HG03378 (cell line): ENCODE measurements around the gene IL12RB2.

Experiments
- ATAC-seq: cut with Tn5 transposase; IDR thresholded peaks from one replicate; pipeline ENCODE4 v1.9.1; 2021; ENCODE audit warnings: mild to moderate bottlenecking, moderate library complexity; ENCODE audit not compliant: unreplicated experiment

Gene IL12RB2

DNA sequence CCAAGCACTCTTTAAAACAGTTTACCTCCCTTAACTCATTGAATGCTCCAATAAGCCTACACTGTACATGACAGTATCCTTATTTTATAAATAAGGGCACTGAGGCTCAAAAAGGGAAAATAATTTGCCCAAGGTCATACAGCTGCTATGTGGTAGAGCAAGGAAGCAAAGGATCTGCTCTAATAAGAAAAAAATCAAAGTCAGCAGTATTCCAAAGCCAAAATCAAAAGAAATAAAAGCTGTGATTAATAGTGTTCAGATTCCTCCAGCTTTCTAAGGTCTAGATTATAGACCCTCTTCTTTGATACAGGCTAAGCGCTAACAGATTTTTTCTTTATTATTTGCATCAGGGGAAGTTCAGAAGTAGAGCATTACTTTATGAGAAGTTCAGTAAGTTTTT, 39.3 kb downstream of the IL12RB2 start:
- ATAC-seq = no peak

DNA sequence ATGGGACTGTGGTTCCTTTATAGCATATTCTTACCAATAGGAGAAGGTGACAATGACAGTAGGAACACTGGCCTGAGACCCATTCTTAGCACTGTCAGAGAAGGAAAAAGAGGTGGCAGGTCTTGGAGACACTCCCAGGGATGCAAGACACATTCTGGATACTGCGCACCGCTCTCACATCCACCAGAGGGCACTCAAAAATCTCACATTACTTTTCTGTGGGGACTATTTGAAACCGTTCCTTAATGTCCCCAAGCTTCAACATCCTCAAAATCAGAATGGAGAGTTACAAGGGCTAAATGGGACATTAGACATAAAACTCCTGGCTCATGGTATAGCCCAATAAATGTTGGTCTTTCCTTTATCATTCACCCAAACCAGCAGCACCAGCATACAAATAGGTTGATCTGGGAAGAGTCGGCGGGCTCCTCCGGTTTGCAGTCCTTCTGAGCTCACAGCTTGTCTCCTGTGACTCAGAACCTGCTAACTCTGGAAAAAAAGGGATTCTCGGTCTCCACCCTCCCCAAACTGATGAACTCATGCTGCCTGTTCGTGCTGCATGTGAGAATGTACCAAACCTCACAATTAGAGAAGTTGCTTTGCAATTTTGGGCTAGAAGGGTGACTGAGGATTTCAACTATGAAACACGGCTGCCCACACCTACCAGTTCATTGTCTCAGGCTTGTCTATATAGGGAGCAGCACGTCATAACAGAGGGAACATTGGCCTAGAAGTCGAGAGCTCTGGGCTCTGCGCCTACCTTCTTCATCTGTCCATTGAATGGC, 40.2 kb downstream of the IL12RB2 start:
- no peak for ATAC-seq

DNA sequence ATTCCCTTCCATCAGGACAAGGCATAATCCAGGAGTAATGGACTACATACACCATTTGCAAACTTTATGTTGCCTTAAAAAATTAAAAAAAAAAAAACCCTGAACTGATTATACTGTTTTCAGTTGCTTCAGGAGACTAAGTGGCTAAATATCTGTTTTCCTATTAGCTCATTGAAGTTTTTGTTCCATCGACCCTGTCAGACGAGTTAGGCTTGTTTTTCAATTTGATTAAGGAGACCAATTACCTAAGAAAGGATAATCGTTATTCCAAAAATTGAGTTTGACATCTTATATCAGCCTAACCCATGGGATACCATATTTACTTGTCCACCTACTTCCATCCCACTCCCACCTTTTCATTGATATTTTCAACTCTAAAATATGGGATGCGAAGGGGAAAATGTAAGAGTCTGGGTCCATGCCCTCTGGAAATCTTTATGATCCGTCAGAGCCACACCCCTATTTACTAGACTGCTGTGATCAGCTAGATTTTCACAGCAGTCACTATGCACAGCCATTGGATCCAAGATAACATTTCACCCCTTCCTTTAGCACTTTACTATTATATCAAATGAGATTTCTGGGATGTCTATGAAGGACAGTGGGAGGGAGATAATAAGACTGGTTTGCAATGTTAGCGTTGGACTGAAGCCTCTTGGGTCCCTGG, 41.0 kb downstream of the IL12RB2 start:
- ATAC-seq = no peak

DNA sequence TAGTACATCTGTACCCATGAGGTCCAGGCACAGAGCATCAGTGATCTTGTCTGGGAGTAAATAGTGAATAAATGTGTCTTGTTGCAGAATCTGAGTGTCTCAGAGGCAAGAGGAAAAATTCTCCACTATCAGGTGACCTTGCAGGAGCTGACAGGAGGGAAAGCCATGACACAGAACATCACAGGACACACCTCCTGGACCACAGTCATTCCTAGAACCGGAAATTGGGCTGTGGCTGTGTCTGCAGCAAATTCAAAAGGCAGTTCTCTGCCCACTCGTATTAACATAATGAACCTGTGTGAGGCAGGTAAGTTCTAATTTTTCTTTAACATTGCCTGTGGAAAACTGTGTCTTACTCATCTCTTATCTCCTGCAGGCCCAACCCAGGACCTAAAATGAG, 43.1 kb downstream of the IL12RB2 start:
- peak; percentile 84 for ATAC-seq

DNA sequence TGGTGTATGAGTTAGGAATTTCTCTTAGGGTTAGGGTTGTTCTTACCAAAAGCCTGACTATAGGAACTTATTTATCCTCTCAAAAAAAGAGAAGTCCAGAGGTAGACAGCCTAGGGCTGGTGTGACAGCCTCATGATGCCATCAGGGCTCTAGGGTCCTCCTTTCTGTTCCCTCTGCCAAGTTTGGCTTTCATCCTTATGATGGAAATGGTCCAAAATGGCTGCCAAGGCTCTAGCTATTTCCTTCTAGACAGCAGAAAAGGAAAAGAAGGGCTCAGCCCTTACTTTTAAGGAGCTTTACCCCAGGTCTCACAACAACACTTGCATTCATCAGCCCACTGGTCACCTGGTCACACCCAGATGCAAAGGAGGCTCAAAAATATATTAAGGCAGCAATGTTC, 44.5 kb downstream of the IL12RB2 start:
- ATAC-seq = no peak

DNA sequence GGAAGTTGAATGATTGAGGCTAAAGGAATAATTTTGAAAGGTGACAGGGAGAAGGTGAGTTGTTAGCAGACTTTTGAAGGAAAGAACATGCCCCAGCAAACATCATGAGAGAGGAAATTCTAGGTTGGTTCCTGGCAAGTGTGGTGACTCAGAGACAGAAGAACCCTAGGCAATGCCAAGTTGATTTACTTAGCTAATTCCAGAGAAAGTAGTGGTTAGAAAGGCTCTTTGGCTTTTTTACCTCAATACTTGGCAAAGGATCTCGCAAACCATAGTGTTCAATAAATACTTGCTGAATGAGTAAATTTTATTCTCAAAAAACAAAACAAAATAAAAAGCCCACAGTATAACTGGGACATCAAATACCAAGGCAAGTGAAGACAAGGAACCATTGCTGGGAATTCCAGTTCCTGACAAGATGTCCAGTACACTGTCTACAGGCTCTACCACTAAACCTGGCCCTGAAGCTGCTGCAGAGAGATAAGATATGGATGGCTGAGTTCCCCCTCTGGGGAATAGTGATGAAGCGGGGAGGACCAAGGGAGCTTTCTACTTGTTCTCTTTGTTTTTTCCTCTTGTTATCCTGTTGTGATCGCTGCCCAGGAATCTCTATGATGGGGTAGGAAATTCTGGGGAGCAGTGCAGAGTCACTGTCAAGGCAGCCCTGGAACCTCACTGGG, 48.2 kb downstream of the IL12RB2 start:
- no peak for ATAC-seq

DNA sequence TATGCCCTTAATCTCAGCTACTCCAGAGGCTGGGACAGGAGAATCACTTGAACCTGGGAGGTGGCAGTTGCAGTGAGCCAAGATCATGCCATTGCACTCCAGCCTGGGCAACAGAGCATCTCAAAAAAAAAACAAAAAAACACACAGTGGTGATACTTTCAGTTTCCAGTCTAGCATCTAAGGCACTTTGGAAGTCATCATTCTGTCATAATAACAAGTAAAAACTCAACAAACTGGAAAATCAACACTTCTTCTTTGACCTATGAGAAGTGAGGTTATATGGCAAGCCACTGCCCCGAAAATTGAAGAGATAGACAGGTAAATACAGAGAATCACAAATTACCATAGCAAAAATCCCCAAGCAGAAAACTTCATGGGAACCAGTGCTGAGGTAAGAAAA, 51.9 kb downstream of the IL12RB2 start:
- ATAC-seq = no peak

DNA sequence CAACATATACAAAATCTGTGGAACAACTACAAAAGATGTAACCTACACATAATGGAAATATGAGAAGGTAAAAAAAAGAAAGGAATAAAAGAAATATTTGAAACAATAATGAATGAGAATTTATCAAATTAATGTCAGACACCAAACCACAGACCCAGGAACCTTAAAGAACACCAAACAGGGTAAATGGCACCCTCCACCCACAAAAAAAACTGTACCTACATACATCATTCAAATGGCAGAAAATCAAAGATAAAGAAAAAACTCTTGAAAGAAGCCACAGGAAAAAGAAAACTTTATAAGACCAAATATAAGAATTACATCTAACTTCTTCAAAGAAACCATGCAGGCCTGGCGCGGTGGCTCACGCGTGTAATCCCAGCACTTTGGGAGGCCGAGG, 54.0 kb downstream of the IL12RB2 start:
- ATAC-seq = no peak

DNA sequence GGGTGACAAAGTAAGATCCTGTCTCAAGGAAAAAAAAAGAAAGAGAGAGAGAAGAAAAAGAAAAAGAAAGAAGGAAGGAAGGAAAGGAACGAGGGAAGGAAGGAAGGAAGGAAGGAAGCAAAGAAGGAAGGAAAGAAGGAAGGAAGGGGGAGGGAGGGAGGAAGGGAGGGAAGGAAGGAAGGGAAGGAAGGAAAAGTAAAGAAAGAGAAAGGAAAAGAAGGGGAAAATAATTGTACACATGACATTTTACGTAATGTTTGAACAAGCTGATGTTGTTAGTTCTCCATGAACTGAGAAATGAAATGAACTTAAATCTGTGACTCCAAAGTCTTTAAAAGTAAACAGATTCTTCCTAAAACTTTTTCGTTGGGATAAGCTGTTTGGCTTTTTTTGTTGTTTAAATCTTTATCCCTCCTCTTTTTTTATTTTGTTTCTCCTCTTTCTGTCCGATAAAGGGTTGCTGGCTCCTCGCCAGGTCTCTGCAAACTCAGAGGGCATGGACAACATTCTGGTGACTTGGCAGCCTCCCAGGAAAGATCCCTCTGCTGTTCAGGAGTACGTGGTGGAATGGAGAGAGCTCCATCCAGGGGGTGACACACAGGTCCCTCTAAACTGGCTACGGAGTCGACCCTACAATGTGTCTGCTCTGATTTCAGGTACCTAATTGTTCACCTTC, 59.8 kb downstream of the IL12RB2 start:
- ATAC-seq = no peak

DNA sequence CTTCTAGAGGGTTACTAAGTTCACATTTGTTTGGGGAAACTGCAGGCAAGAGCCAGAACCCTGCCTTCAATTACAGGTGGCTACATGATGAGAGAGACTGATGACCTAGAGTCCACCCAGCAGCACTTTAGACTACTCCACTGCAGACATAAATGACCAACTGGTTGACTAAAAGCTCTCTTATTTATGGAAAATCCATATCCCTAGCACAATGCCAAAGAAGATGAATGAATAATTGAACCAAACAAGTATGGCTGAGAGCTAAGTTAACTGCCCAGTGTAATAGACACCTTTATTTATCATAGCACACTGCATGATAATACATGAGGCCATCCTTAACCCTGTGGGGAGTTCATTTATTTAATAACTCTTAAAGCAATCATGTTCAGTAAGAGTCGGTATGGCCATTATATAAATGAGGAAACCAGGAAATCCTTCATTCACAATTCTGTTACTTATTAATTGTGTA, 60.4 kb downstream of the IL12RB2 start:
- ATAC-seq = no peak

DNA sequence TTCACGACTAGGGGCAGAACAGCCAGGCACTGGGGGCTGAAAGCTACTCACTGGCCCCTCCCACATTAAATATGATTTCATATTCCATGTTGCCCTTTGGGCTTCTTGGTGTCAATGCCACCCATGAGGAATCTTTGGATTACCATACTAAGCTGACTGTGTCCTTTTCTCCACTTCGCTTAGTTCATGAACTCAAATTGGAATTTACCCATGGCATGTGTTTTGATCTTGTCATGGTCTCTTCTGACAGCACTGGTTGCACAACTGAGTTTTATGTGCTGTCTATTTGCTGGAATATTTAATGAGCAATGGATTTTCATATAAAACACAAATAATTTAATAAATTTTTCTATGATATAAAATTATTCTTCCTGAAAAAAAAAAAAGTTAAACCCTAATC, 63.4 kb downstream of the IL12RB2 start:
- ATAC-seq = no peak

DNA sequence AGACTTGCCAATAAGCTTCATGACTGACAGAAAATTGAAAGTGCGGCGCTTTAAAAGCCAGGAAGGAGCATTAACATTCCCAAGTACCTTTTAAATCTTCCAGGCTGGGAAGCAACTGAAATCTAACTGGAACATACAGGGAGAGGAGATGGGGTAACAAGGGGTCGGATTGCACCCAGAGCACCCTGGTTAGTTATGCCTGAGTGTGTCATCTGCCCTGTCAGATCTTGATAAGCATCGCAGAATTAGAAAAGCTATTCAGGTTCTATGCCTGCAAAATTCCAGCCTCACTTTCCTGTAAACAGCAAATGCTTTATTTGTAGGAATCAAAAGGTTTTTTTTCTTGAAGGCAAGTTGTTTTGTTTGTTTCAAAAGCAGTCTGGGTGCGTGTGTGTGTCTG, 64.0 kb downstream of the IL12RB2 start:
- ATAC-seq = no peak

DNA sequence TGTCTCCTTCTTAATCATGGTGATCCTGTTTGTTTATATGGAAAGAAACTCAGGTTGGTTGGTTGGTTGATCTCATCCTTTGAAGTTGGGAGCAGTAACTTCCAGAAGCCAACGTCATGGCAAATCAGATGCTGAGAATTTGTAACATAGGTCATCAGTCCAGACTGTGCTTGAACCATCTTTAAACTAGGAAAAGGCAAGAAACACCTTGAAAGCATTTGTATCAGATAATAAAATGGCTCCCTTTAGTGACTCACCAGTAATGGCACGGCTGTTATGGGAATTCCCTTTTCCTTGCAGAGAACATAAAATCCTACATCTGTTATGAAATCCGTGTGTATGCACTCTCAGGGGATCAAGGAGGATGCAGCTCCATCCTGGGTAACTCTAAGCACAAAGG, 64.5 kb downstream of the IL12RB2 start:
- ATAC-seq = no peak

DNA sequence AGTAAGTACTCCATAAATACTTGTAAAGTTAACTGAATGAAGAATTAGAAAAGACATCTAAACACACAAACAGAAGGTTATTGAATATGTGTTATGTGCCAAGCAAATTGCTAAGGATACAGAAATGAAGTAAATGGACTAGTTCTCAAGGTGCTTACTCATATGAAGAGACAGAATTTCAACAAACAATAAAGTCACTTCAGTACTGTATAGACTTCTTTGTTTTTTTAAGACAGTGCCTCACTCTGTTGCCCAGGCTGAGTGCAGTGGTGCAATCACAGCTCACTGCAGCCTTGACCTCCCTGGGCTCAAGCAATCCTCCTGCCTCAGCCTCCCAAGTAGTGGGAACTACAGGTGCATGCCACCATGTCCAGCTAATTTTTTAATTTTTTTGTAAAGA, 65.2 kb downstream of the IL12RB2 start:
- ATAC-seq = no peak

DNA sequence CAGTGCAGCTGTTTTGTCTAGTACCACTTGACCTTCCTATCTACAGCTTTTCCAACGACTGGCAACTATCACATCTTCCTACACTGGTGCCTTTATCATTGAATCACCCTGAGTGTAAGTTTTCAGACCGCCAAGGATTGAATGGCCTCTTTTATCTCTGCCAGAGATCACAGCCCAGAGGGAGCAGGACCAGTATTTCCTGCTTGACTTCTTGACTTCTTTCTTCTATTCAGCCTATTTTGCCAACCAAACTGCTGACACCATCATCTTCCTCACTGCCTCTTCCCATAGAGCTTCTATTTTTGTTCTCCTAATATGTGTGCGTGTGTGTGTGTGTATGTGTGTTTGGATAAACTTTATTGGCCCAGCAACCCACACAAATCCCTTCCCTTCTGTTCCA, 68.7 kb downstream of the IL12RB2 start:
- ATAC-seq = no peak

DNA sequence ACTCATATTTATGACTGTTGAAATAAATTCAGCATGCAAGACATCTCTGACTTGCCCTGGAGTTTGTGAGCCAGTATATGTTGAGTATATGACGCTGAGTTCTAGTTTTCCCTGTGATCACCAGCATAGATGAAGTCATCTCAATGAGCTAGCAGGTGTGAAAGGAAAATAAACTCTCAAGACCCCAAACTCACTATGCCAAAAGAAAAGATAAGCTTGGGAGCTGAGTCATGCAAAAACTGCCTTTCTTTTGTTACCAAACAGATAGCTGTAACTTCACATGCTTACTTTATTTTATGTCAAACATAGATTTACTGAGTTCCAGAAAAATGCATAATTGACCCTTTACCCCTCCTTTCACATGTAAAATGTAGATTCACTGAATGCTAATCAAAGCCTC, 69.6 kb downstream of the IL12RB2 start:
- no peak for ATAC-seq

DNA sequence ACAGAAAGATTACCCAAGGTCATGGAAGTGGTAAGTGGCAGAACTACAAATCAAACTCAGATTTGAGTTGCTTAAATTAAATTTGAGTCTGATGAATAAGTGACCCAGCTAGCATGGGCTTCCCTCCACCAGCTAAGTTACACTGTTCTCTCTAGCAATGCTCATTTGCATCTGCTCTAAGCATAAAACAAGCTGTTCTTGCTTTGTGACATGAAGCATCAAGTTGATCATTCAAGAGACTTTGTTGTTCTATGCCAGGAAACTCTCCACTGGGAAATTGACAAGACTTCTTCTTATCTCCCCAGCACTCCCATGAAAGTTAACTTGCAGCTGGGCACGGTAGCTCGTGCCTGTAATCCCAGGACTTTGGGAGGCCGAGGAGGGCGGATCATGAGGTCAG, 73.5 kb downstream of the IL12RB2 start:
- no peak for ATAC-seq

DNA sequence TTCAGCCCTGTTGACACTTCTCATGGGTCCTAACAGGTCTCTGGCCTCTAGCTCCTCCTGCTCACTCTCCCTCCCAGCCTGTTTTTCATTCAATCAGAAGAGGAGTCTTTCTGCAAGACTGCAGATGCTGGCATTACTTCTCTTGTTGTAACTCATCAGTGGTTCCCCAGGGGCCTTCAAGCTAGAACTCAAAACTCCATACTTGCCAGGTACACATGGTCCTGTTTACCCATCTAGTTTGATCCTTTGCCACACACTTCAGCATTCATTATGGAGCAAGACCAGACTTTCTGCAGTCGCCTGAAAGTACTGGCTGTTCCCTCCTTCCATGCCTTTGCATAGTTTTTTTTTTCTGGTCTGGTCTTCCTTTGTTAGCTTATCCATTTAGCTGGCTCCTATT, 74.6 kb downstream of the IL12RB2 start:
- no peak for ATAC-seq

DNA sequence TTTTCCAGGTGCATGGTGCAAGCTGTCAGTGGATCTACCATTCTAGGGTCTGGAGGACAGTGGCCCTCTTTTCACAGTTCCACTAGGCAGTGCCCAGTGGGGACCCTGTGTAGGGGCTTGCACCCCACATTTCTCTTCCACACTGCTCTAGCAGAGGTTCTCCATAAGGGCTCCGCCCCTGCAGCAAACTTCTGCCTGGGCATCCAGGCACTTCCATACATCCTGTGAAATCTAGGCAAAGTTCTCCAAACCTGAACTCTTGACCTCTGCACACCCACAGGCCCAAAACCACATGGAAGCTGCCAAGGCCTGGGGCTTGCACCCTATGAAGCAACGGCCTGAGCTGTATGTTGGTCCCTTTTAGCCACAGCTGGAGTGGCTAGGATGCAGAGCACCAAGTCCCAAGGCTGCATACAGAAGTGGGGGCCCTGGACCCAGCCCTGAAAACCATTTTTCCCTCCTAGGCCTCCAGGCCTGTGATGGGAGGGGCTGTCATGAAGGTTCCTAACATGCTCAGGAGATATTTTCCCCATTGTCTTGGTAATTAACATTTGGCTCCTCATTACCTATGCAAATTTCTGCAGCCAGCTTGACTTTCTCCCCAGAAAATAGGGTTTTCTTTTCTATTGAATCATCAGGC, 76.4 kb downstream of the IL12RB2 start:
- no peak for ATAC-seq

DNA sequence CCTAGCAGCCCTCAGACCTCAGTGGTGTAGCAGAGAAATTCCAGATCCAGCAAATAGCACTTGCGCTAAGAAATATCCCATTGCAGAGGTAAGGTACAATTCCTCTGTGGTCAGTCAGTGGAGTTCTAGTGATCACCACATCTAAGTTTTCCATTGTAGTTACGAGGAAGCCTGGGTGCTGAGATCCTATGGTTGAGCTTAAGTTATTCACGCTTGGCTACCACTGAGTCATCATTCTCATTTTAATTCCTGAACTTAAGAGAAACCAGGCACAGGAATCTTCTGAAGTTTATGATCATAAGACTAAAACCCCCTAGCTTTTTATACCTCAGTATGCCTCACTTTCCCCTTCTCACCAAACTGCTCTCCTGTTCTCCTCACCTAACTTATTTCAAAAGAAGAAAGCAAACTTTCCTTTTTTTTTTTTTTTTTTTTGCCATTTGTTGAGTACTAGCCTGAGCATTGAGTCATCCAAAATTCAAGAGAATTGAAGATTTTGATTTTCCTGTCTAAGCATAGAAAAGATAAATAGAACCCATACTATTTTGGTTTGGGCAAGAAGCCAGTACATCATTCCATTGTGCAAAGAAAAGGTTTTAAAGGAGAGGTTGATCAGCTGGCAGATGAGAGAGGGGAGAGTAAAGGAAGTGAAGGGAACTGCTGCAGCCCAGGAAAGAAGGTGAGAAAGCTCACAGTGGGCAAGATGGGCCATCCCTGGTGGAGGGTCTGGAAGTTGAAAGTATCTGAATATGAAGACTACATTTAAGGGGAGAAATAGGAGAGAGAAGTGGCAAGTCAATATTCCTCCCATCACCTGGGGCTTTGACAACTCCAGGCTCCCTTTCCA, 82.6 kb downstream of the IL12RB2 start:
- ATAC-seq = no peak
